GM12874 (cell line): ENCODE measurements around the gene PPFIA2.

ENCODE experiments used
- TF ChIP-seq, protein P1 (sequence below): IDR thresholded peaks from 2 replicates; pipeline ENCODE4 v1.5.1; 2011; ENCODE audit warnings: low read depth, mild to moderate bottlenecking, control low read depth, low read length, moderate library complexity; ENCODE audit not compliant: insufficient read depth

The PPFIA2 gene

DNA sequence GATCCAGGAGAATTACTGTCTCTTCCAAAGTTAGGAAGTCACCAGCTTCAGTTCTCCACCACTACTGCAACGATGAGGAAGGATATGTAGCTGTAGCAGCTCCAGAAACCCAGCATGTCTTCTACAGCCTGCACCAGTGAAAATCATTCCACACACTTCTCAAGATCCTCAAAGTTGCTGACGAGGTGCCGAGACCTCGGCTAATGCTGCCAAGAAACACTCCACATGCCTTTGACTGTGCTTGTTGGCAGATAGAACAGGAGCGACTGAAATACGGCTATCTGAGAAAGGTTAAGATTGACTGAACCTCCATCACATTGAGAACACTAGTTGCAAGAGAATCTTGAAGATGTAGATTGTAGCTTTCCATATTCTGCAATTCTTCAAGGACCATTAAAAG lies 241.9 kb downstream of the PPFIA2 start:
- TF ChIP-seq, protein P1, sequence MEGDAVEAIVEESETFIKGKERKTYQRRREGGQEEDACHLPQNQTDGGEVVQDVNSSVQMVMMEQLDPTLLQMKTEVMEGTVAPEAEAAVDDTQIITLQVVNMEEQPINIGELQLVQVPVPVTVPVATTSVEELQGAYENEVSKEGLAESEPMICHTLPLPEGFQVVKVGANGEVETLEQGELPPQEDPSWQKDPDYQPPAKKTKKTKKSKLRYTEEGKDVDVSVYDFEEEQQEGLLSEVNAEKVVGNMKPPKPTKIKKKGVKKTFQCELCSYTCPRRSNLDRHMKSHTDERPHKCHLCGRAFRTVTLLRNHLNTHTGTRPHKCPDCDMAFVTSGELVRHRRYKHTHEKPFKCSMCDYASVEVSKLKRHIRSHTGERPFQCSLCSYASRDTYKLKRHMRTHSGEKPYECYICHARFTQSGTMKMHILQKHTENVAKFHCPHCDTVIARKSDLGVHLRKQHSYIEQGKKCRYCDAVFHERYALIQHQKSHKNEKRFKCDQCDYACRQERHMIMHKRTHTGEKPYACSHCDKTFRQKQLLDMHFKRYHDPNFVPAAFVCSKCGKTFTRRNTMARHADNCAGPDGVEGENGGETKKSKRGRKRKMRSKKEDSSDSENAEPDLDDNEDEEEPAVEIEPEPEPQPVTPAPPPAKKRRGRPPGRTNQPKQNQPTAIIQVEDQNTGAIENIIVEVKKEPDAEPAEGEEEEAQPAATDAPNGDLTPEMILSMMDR: no peak

DNA sequence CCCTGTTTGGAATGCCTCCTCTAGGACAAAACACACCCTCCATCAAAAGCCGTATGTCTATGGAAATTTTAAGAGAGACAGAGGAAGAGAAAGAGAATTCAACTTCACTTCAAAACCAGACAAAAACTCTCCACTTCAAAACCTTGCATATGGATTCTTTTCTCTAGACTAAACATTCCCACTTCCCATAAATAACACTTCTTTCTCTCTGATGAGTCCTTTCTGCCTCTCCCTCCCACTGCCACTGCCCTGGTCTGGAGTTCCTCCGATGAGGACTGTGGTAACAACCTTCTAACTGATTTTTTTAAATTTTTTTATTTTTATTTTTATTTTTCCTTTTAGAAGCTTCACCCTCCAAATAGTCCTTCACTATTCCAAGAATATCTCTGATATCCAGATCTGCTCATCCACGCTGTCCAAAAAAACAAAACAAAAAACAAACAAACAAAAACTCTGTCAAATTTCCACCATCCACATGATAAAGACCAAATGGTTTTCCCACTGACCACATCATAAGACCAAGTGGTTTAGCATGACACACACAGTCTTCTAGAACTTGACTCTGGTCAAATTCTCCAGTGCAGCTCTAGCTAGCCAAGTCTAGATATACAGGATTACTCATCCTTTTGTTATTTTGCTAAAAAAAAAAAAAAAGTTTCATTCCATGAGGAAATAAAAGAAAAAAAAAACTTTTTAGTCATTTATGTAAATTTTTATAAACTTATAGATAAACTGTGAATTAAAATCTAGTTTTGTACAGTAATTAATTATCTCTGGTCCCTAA lies 256.0 kb downstream of the PPFIA2 start:
- TF ChIP-seq, protein P1: no peak

DNA sequence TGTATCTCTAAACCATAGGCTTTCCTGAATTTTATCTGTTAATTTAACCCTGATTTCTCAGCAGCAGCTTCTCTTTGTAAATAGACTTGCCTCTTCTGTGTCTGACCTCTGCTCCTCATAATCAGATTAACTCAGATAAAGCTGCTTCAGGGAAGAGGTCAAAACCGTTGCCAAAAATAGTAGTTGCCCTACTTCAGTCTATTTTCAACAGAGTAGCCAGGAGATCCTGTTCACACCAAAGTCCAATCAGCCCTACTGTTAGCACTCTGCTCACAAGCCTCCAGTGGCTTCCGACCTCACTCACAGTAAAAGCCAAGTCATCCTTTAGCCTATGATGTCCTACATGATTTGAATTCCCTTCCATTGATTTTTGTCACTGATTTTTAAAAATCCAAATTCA lies 258.4 kb downstream of the PPFIA2 start:
- TF ChIP-seq, protein P1: no peak

DNA sequence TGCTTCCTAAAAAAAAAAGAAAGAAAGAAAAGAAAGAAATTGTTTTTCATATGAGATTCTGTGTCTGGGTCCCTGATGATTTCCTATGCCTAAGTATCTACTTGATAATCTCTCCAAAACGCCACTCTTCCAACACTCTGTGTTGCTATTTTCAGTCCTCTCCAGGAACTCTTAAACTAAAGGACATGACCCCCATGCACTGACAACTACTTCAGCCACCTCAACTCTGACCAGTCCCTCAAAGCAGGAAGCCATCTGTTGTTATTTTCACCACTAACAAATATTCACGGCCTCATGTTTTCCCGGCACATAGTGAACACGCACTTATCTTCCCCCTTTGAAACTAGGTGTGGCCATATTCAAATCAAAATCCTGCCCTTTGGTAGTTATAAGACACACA lies 259.3 kb downstream of the PPFIA2 start:
- TF ChIP-seq, protein P1: no peak

DNA sequence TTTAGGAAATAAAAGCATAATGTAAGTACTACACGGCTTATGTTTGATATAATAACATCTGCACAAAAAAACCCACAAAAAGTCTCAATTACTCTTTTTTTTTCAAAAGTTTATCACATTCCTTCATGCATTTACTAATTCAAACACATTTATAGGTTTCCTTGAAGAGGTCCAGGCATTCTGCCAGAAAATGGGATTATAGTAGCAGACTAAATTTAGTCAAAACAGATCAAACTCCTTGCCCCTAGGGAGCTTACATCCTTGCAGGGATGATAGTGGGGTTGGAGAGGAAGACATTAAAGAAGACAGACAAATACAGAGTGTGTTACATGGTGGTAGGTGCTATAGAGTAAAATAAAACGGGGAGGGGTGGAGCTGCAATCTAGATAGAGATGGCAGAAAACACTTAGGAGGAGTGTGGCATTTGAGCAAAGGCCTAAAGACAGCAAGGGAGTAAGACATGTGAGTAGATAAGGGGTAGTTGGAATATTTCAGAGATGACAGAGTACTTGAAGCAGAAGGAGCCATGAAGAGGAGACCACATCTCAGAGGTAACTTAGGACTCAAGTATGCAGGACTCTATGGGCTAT lies 266.9 kb downstream of the PPFIA2 start:
- TF ChIP-seq, protein P1: no peak

DNA sequence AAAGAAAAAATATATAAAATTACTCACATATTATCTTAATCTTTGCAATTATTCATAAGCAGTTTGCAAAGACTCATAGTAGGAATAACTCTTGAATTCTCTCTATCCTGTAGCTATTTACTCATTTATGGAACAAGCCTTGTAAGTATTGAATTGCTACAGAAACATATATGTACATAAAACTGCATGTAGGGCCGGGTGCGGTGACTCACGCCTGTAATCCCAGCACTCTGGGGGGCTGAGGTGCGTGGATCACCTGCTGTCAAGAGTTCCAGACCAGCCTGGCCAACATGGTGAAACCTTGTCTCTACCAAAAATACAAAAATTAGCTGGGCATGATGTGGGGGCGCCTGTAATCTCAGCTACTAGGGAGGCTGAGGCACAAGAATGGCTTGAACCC lies 286.2 kb downstream of the PPFIA2 start:
- TF ChIP-seq, protein P1: no peak

DNA sequence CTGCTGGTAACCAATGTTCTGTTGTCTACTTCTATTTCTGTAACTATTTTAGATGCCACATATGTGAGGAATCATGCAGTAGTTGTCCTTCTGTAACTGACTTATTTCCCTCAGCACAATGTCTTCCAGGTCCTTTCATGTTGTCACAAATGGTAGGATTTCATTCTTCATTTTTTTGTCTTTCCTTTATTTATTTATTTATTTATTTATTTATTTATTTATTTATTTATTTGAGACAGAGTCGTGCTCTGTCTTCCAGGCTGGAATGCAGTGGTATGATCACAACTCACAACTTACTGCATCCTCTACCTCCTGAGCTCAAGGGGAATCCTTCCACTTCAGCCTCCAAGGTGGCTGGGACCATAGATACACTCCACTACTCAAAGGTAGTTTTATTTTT lies 288.2 kb downstream of the PPFIA2 start:
- TF ChIP-seq, protein P1: no peak
